Globus pallidus (tissue), 1 donor: ENCODE measurements around the gene AGTRAP.

Experiments
- DNase-seq: peaks from one replicate; pipeline ENCODE4 v3.0.0-alpha.2; 2015; ENCODE audit warnings: low spot score

The AGTRAP gene

DNA sequence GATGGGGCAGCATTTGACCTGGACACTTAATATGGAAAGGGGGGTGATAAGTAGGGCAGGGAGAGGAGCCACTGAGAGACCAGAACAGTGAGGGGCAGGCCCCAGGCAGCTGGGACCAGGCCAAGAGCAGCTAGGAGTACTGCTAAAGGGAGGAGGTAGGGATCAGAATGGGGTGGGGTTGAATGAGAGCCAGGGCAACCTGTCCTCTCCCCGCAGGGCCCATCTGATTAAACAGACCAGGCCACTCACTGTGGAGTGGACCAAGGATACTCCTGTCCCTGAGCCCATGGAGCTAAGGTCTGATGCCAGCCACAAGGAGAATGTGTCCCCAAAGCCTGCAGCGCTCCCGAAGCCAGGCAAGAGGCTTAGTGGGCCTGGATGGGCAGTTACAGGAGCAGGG is 28.2 kb downstream of the AGTRAP start:
- DNase-seq: no peak

DNA sequence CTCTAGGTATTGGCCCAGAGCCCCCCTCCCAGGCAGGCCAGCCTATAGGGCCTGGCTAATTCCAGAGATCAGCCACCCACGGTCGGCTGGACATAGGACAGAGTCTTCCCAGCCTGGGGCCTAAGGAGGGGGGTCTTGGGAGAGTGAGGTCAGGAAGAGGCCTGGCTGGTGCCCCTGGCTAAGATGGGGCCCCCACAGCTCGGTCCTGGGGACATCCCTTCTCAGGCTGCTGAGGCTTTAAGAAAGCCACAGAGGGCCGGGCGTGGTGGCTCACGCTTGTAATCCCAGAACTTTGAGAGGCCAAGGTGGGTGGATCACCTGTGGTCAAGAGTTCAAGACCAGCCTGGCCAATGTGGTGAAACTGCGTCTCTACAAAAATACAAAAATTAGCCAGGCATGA is 28.6 kb downstream of the AGTRAP start:
- no peak for DNase-seq

DNA sequence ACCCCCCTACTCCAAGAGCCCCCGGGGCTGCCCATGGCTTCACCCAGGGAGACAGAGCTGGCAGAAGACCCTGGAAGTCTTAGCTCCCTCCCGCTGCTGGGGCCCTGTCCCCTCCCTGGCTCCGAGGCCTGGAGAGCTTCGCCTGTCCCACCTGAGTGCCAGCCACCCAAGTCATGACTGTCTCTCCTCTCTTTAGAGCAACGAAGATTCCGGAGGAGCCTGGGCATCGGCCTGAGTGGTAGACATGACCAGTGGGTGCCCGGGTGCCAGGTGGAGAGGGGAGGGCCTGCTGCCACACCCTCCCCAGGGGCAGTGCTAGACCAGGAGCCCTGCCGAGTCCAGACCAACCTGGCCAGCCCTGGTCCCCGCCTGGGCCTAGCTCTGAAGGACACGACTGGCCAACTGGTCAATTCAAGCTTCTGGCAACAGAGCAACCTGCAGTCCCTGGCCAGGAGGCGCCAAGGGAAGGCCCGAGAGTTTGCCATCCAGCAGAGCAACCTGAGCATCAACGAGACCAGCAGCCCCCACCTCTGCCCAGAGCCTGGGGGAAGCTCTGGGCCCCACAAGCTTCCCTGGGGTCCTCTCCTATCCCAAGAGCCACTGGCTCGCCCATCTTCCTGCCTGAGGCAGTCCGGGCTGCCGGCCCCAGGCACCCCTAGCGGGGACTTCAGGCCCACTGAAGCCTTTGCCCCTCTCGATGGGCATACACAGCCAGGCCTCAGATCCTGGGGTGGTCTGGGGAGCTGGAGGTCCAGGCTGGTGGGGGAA is 29.9 kb downstream of the AGTRAP start:
- DNase-seq: no peak

- DNase-seq: no peak
Observed at GRCh38 chr1:11766429-11766776, 30.5 kb downstream of the AGTRAP start.

DNA sequence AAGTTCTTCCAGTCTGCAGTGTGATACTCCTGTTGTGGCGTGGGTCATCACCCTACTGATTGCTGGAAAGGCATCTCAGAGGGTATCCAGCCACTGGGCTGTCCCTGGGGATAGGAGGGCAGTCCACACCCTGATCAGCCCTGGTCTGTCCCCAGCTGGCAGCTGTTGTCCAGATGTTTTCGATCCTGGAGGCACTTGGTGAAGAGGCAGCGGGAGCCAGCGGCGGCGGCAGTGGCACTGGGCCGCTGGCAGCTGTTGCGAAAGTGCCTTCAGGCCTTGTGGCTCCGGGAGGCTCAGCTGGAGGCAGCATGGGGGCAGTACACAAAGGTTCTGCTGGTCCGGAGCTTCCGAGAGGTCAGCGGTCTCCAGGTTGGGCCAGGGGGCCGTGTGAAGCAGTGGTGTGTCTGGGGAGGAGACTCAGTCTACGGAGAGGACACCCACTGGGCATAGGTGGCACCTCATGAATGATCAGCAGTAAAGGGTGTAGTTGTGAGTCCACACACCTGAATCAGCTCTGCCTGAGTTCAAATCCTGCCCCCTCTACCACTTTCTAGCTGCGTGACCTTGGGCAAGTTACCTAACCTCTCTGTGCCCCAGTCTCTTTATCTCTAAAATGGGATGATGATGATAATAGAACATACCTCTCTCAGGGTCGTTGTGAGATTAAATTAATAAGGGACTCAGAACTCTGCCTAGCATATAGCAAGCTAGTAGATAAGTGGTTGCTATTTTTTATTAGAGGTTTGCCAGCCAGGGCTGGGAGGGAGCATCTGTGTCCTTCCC is 32.2 kb downstream of the AGTRAP start:
- DNase-seq: no peak

DNA sequence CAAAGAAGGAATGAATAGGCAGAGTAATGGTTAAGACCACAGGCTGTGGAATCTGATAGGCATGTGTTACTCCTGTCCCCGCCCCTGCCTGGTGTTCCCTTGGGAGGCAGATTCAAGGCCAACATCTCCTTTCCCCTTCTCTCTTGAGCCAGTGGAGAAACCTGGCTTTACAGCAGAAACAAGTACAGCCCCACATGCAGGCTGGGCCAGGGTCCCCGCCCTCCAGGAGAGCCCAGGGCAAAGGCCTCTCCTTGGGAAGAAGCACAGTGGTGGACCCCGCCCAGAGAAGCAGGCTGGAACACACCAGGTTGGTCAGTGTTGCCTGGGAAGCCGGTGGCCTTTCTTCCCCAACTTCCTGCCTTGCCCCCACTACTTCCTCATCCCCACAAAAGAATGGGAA is 32.9 kb downstream of the AGTRAP start:
- no peak for DNase-seq

DNA sequence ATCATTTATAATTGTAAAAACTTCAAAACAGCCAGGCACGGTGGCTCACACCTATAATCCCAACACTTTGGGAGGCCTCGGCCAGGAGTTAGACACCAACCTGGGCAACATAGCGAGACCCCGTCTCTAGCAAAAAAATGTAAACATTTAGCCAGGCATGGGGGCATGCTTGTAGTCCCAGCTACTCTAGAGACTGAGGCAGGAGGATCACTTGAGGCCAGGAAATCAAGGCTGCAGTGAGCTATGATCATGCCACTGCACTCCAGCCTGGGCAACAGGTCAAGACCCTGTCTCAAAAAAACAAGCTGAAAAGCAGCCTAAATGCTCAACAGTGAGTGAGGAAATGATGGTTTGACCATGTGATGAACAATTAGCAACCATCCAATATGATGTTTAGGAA is 33.3 kb downstream of the AGTRAP start:
- DNase-seq: no peak

DNA sequence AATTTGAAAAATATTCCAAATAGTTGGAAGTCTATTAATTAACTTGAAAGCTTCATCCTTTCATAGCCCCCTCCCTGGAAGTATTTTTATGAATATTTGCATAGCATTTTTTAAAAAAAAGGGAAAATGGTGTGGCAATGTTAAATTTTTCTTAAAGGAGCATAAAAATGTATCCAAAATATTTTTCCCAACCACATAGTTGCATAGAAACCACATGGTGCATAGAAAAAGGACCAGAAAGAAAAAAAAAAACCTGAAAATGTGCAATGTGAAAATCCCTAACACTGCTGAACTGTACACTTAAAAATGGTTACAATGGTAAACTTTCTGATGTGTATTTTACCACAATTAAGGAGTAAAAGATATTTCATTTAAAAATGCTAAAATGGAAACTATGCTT is 34.1 kb downstream of the AGTRAP start:
- DNase-seq: no peak

DNA sequence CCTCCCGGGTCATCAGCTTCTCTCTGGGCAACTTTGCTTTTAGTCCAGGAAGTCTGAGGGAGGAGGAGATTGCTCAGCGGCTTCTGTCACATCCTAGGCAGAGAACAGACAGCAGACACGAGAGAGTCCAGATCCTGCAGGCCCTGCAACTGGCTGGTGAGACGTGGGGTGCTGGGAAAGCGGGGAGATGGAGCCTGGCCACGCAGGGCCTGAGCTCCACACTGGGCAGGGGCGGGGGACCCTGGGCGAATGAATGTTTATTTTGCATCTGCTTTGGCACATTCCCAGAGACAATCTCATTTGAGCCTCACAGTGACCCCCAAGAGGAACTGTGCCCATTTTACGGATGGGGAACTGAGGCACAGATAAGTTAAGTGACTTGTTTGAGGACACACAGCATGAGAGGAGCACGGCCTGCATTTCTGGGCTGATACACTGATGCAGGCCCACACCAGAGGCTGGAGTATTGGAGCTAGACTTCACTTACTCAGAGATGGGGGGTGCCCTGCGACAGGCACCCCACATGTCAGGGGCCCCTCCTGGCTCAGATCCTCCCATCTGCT is 35.6 kb downstream of the AGTRAP start:
- DNase-seq: no peak

GRCh38 chr1:11772458-11772857 is 36.5 kb downstream of the AGTRAP start:
- DNase-seq: no peak

GRCh38 chr1:11774753-11775152 is 38.8 kb downstream of the AGTRAP start:
- no peak for DNase-seq

- DNase-seq: no peak
Observed at GRCh38 chr1:11777658-11778322, 41.9 kb downstream of the AGTRAP start.

- DNase-seq: no peak
Observed at GRCh38 chr1:11778336-11778735, 42.4 kb downstream of the AGTRAP start.

DNA sequence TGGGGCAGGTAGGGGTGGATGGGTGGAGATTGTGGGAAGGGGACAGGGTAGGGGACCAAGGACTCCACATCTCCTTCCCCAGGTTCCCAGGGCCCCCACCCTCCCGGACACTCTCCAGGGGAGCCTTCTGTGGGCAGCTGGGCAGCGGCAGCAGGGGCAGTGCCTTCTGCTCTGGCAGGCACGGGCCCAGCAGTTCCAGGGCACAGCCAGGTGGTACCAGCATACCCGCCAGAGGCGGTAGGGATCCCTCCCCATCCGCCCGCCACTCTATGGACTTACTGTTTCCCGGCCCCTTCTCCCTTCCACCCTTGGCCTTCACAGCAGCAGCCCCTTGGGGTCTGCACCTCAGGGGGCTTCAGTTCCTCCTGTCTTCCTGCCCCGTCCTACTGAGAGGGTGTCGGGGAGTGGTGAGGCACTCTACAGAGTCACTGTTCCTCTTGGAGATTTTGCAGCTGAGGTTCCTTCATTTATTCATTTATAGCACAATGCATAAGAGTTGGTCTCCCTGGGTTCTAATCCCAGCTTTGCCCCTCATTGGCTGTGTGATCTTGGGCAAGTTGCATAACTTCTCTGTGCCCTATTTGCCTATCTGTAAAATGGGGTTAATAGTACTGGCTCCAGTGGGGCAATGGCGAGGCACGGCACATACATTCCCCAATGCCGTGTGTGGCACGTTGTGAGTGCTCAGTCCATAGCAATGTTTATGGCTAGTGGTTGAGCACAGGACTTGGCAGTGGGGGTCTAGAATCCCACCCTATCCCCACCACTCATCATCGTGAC is 43.1 kb downstream of the AGTRAP start:
- no peak for DNase-seq

GRCh38 chr1:11779715-11780379 is 43.9 kb downstream of the AGTRAP start:
- DNase-seq: no peak

DNA sequence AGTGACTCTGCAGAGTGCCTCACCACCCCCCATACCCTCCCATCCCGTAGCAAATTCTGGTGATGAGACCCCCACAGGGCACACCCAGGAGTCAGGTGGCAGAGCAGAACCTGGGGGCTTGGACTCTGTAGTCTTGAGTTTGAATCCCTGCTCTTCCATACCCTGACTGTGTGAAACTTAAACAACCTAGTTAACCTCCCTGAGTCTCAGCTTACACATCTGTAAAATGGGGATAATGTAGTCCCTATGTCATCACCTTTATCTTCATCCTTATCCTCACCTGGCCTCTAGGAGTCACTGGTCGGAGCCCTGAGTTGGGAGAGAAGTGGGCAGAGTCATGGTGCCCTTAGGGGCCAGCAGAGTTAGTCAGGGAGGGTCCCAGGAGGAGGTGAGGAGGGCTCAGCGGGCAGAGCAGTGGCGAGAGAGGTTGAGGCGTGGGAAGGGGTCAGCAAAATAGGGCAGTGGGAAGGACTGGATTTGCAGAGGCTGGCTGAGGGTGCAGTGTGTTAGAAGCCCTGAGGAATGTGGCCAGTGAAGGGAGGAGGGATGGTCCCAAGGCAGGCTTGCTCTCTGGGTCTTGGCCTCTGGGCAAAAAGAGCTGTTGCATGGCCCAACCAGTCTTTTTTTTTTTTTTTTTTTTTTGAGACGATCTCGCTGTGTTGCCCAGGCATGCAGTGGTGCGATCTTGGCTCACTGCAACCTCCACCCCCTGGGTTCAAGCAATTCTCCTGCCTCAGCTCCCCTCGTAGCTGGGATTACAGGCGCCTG is 44.6 kb downstream of the AGTRAP start:
- DNase-seq: no peak

DNA sequence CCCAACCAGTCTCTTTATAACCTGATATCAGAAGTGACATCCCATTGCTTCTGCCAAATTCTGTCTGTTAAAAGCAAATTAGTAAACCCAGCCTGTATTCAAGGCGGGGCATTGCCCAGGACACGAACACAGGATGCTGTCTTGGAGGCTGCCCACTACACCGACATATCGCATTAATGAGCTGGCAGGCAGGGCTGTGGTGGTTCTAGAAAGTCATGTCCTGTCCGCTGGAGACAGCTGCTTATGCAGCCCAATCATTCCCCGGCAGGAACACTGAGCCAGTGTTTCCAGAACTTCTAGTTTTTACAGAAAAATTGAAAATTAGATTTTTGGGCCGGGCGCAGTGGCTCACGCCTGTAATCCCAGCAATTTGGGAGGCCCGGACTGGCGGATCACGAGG is 45.4 kb downstream of the AGTRAP start:
- DNase-seq: no peak

DNA sequence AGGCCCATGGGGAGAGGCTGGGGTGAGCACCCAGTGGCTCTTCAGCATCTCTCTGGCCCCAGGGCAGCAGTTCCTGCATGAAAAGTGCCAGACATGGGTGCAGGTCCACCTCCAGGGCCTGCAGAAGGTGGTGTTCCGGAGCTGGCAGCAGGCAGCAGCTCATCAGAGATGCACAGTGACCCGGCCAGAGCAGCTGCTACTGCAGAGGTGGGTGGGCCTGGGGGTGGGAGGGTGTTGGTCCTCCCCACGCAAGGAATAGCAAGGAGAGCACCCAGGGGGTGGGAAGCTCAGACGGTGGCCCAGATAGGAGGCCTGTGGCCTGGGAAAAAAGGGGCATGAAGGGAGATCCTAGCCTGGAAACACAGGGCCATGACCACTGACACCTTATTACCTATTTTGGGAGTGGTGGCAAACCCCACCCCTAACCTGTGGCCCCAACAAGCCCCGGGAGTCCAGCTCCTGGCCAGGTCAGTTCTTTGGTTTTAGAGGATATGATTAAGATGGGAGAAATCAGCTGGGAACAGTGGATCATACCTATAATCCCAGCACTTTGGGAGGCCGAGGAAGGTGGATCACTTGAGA is 46.3 kb downstream of the AGTRAP start:
- no peak for DNase-seq

DNA sequence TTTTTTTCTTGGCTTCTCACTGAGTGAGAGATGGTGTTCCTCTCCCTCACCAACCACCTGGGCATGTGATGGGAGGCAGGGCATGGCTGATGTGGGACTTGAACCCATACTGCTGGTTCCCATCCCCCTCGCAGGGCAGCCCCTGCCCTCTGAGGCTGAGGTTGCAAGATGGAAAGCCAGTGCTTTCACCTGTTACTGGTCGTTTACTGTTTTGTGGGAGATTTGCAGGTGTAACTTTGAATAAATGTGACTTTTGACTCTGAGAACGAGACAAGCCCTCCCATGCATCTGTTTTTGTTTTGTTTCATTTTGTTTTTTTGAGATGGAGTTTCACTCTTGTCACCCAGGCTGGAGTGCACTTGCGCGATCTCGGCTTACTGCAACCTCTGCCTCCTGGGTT is 47.6 kb downstream of the AGTRAP start:
- DNase-seq: no peak

DNA sequence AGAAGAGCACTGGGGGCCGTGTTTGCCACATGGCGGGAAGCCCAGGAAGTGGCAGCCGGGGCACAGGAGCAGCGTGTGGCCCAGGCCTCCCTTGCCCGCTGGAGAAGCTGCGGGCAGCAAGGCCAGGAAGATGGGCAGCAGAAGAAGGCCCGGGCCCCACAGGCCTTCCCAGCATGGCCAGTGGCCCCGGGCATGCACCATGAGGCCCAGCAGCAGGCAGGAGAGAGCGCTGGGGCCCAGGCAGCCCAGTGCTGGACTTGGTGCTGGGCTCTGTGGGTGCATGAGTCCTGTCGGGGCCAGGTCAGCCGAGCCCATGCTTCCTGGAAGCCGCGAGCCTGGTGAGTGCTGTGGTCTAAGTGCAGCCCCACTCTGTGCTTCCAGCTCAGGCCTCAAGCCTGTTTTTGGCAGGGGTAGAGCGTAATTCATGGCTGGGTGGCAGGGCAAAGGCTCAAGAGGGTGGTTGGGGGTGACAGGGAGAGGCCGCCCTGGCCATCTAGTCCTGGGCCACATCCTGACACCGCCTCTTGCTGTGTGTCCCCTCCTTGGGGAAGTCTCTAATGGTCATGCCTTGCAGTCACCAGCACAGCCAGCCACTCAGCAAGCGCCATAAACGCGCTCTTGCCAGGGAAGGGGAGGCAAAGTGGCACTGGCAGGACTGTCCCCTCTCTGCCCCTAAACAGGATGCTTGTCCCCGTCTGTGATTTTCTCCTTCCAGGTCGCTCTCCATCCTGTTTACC is 48.5 kb downstream of the AGTRAP start:
- no peak for DNase-seq
